Upper lobe of left lung (tissue), 6 donors: ENCODE results near the gene UGT1A1. TPM values are rescaled to one million over a fixed set of nuclear protein-coding genes. Genes with fewer than 3 reads are reported as not detected.
"Not testable (repeated sequence)": the region's sequence is repeated elsewhere in the genome, so short reads cannot be mapped to it uniquely, and the experiment has no call there.

Experiments
- ATAC-seq, 2 donors: fragments of 200-7000 bp; cut with Tn5 transposase; one replicate each; pipeline ENCODE4 v1.9.1; 2022; ENCODE audit warnings: mild to moderate bottlenecking in 2 of 2, moderate library complexity in 2 of 2; ENCODE audit not compliant: low FRiP score in 2 of 2
- DNase-seq, 2 donors: peaks; one replicate each; pipeline ENCODE4 v3.0.0-alpha.2; 2019 to 2020
- H3K27ac ChIP-seq, 4 donors: fragments of 200-600 bp; sonication (generic); one replicate each; pipeline ENCODE4 v1.5.1; 2016 to 2019
- H3K27me3 ChIP-seq, 4 donors: fragments of 200-600 bp; sonication (generic); one replicate each; pipeline ENCODE4 v1.5.1; 2017 to 2019
- H3K36me3 ChIP-seq, 4 donors: fragments of 200-600 bp; sonication (generic); one replicate each; pipeline ENCODE4 v1.5.1; 2016 to 2019
- H3K4me1 ChIP-seq, 4 donors: fragments of 200-600 bp; sonication (generic); one replicate each; pipeline ENCODE4 v1.5.1; 2018 to 2019
- H3K4me3 ChIP-seq, 4 donors: fragments of 200-600 bp; sonication (generic); one replicate each; pipeline ENCODE4 v1.5.1; 2017 to 2019; ENCODE audit warnings: mild to moderate bottlenecking in 2 of 4, moderate library complexity in 1 of 4
- H3K9me3 ChIP-seq, 4 donors: fragments of 200-600 bp; sonication (generic); one replicate each; pipeline ENCODE4 v1.5.1; 2018 to 2019
- CTCF ChIP-seq, 6 experiments: fragments of 450-650 bp in 4 of 6; fragments of 200-600 bp in 2 of 6; sonication (generic) in 2 of 6; IDR thresholded peaks; one replicate each; pipeline ENCODE4 v1.5.1; 2016 to 2019; ENCODE audit warnings: antibody characterized with exemption in 6 of 6
- EP300 ChIP-seq, 4 donors: sonication (generic); formaldehyde crosslinking; IDR thresholded peaks; one replicate each; pipeline ENCODE4 v1.5.1; 2017; ENCODE audit warnings: antibody characterized with exemption in 4 of 4, control low read depth in 2 of 4
- POLR2A ChIP-seq, 4 donors: fragments of 450-650 bp; IDR thresholded peaks; one replicate each; pipeline ENCODE4 v1.5.1; 2016 to 2017; ENCODE audit warnings: antibody characterized with exemption in 4 of 4, mild to moderate bottlenecking in 2 of 4
- POLR2AphosphoS5 ChIP-seq, 2 donors: sonication (generic); formaldehyde crosslinking; IDR thresholded peaks; one replicate each; pipeline ENCODE4 v1.5.1; 2017; ENCODE audit warnings: antibody characterized with exemption in 2 of 2
- WGBS, 2 donors: methylation state at CpG; one replicate each; pipeline ENCODE4 v1.1.5; 2017 to 2018; 5-methylcytosine and 5-hydroxymethylcytosine counted together
- total RNA-seq, 6 donors: library from RNA; depleted of rRNA in 4 of 6; stranded (reverse); fragments of >200 nt in 4 of 6; gene quantifications; one replicate each; pipeline versions ENCODE4 v1.1.0 to v1.2.1, GENCODE V29; 2016 to 2021
- donor health status: DM: no; HTN: no; CAD: no; lungs with moderate emphysema.
- donor health status: DM: no; HTN: yes; CAD: no; lungs with severe emphysema.

The UGT1A1 gene
- total RNA-seq, 6 donors from 2014 or later: 0.15 to 1.4 (median 1.0) TPM; not detected in 3

- 69 to 71% methylated on average over 2 of the region's 2 CpGs for WGBS, 2 donors
- H3K27me3 ChIP-seq: no peaks in the 10 kb centered on the region
Observed at GRCh38 chr2:233714121-233714520, 45.9 kb upstream of the UGT1A1 start.

GRCh38 chr2:233718552-233718951 is 41.5 kb upstream of the UGT1A1 start, which contains the start of gene UGT1A4:
UGT1A4 (plus strand) TSS chr2:233718736; CDS start chr2:233718821, 85 bp downstream.
- H3K4me3 ChIP-seq: no peak within 1 kb of the TSS
- no peaks in the 10 kb centered on the region for H3K9me3 ChIP-seq
- DNase-seq (peak in 1 of 2 donors; percentile 56), ATAC-seq (no peak)
- H3K4me1 ChIP-seq: no peaks in the 10 kb centered on the region
- no peaks in the 10 kb centered on the region for H3K36me3 ChIP-seq
- WGBS, 2 donors: 85 to 93% methylated on average over 7 of the region's 7 CpGs
- no peaks in the 10 kb centered on the region for H3K27me3 ChIP-seq
- no peak within 1 kb of the TSS for H3K27ac ChIP-seq
- TF ChIP-seq CTCF (IDR thresholded peaks at IDR 0.05): no peak
- TF ChIP-seq EP300 (IDR thresholded peaks at IDR 0.05): no peak
- no peak for TF ChIP-seq POLR2A (IDR thresholded peaks at IDR 0.05)
- no peak for TF ChIP-seq POLR2AphosphoS5 (IDR thresholded peaks at IDR 0.05)

More at GRCh38 chr2:233714121-233714520, 45.9 kb upstream of the UGT1A1 start:
- ATAC-seq (no peak), DNase-seq (no peak)
- no peaks in the 10 kb centered on the region for H3K9me3 ChIP-seq
- no peaks in the 10 kb centered on the region for H3K36me3 ChIP-seq
- no peaks in the 10 kb centered on the region for H3K4me1 ChIP-seq
- no peak overlapping the region for H3K27ac ChIP-seq
- no peak overlapping the region for H3K4me3 ChIP-seq
- no peak for TF ChIP-seq CTCF (IDR thresholded peaks at IDR 0.05)

GRCh38 chr2:233728723-233729301 is 31.3 kb upstream of the UGT1A1 start, which contains the start of gene UGT1A3:
UGT1A3 (plus strand) TSS chr2:233729042; CDS start chr2:233729127, 85 bp downstream.
- Histone ChIP-seq H3K4me1 (no peaks in the 10 kb centered on the region), H3K36me3 (no peaks in the 10 kb centered on the region), H3K4me3 (no peak within 1 kb of the TSS), H3K9me3 (no peaks in the 10 kb centered on the region), H3K27me3 (no peaks in the 10 kb centered on the region), H3K27ac (no peak within 1 kb of the TSS)
- 65 to 84% methylated on average over 5 to 8 of the region's 8 CpGs for WGBS, 2 donors
- no peak for DNase-seq
- TF ChIP-seq CTCF (IDR thresholded peaks at IDR 0.05): no peak
- no peak for TF ChIP-seq EP300 (IDR thresholded peaks at IDR 0.05)
- TF ChIP-seq POLR2A (IDR thresholded peaks at IDR 0.05): no peak
- no peak for TF ChIP-seq POLR2AphosphoS5 (IDR thresholded peaks at IDR 0.05)
- no peak for ATAC-seq

GRCh38 chr2:233736868-233737653 is 23.0 kb upstream of the UGT1A1 start:
- not testable (repeated sequence) for ATAC-seq, H3K27me3 ChIP-seq, H3K9me3 ChIP-seq, H3K4me1 ChIP-seq, H3K36me3 ChIP-seq, DNase-seq, H3K4me3 ChIP-seq, H3K27ac ChIP-seq
- 81 to 87% methylated on average over 11 to 14 of the region's 14 CpGs for WGBS, 2 donors

GRCh38 chr2:233740870-233741269 is 19.2 kb upstream of the UGT1A1 start:
- H3K9me3 ChIP-seq: no peaks in the 10 kb centered on the region
- H3K27ac ChIP-seq: no peak overlapping the region
- TF ChIP-seq CTCF (IDR thresholded peaks at IDR 0.05) (no peak), POLR2A (IDR thresholded peaks at IDR 0.05) (no peak), EP300 (IDR thresholded peaks at IDR 0.05) (no peak), POLR2AphosphoS5 (IDR thresholded peaks at IDR 0.05) (no peak)
- H3K4me3 ChIP-seq: no peak overlapping the region
- H3K4me1 ChIP-seq: no peaks in the 10 kb centered on the region
- no peaks in the 10 kb centered on the region for H3K27me3 ChIP-seq
- ATAC-seq (no peak), DNase-seq (no peak)
- 65 to 71% methylated on average over 2 of the region's 2 CpGs for WGBS, 2 donors
- H3K36me3 ChIP-seq: no peaks in the 10 kb centered on the region
